Kidney epithelial cell (primary cell): ENCODE results near the gene SGPL1. TPM values are rescaled to one million over a fixed set of nuclear protein-coding genes. Genes with fewer than 3 reads are reported as not detected.

Source experiments
- DNase-seq: peaks from one replicate; pipeline ENCODE4 v3.0.0-alpha.2; 2010; ENCODE audit warnings: low read depth
- H3K27me3 ChIP-seq: 2 replicates; pipeline ENCODE4 v1.6.0; 2011; ENCODE audit warnings: low read length; ENCODE audit not compliant: control insufficient read depth, insufficient read depth
- H3K36me3 ChIP-seq: 2 replicates; pipeline ENCODE4 v1.5.1; 2011; ENCODE audit warnings: low read length; ENCODE audit not compliant: control insufficient read depth, insufficient read depth
- H3K4me3 ChIP-seq: 2 replicates; pipeline ENCODE4 v1.5.1; 2011; ENCODE audit warnings: low read depth, mild to moderate bottlenecking, control low read depth, low read length
- CTCF ChIP-seq: IDR thresholded peaks from 2 replicates; pipeline ENCODE4 v1.5.1; 2011; ENCODE audit warnings: mild to moderate bottlenecking, moderate library complexity, low read length, control low read depth, inconsistent platforms; ENCODE audit not compliant: insufficient read depth, poor library complexity, severe bottlenecking
- total RNA-seq: library from RNA; depleted of rRNA; stranded (reverse); fragments of >200 nt; gene quantifications from 2 replicates; pipeline ENCODE4 v1.2.3, GENCODE V29; 2015

SGPL1 gene
- total RNA-seq, 1 donor from 2014 or later: 83.5 TPM

GRCh38 chr10:70893227-70894006 is 77.7 kb downstream of the SGPL1 start:
- H3K4me3 ChIP-seq: no peak overlapping the region
- H3K36me3 ChIP-seq: no peaks in the 10 kb centered on the region
- no peaks in the 10 kb centered on the region for H3K27me3 ChIP-seq
- DNase-seq: no peak
- no peak for TF ChIP-seq CTCF

- Histone ChIP-seq H3K4me3 (no peak overlapping the region), H3K36me3 (no peaks in the 10 kb centered on the region), H3K27me3 (no peaks in the 10 kb centered on the region)
- no peak for TF ChIP-seq CTCF
- DNase-seq: no peak
These were observed 78.7 kb downstream of the SGPL1 start for GRCh38 chr10:70894416-70894815.

GRCh38 chr10:70896551-70896950 is 80.8 kb downstream of the SGPL1 start:
- TF ChIP-seq CTCF: no peak
- Histone ChIP-seq H3K27me3 (peaks cover 5% of the 10 kb centered on the region), H3K36me3 (no peaks in the 10 kb centered on the region), H3K4me3 (no peak overlapping the region)
- DNase-seq: no peak

- no peak overlapping the region for H3K4me3 ChIP-seq
- peaks cover 8% of the 10 kb centered on the region for H3K27me3 ChIP-seq
- H3K36me3 ChIP-seq: no peaks in the 10 kb centered on the region
- no peak for DNase-seq
- TF ChIP-seq CTCF: no peak
These were observed 82.9 kb downstream of the SGPL1 start for GRCh38 chr10:70898687-70899086.

- Histone ChIP-seq H3K27me3 (peaks cover 9% of the 10 kb centered on the region), H3K36me3 (no peaks in the 10 kb centered on the region), H3K4me3 (no peak overlapping the region)
- DNase-seq: no peak
- no peak for TF ChIP-seq CTCF
These were observed 83.3 kb downstream of the SGPL1 start for GRCh38 chr10:70899096-70899495.
